ENCODE measurements around the gene CSNK1A1L.
"Not testable (repeated sequence)": the region's sequence is repeated elsewhere in the genome, so short reads cannot be mapped to it uniquely, and the experiment has no call there.

CSNK1A1L gene

GRCh38 chr13:37068962-37069361, 36.5 kb downstream of the CSNK1A1L start:
- in situ Hi-C loops (cut with MboI; ENCODE audit: low sequenced_read_pairs, unreplicated experiment): no loop called here
- no peak for TF ChIP-seq CTCF (IDR thresholded peaks at IDR 0.05; ENCODE audit: borderline replicate concordance, control extremely low read depth, extremely low read depth, insufficient read depth, missing control alignments)
- peak; percentile 32 for DNase-seq (ENCODE audit: low spot score)

GRCh38 chr13:37067874-37068273, 37.6 kb downstream of the CSNK1A1L start:
- in situ Hi-C loops (cut with MboI; ENCODE audit: low sequenced_read_pairs, unreplicated experiment): no loop called here
- no peak for DNase-seq (ENCODE audit: low spot score)
- no peak for TF ChIP-seq CTCF (IDR thresholded peaks at IDR 0.05; ENCODE audit: borderline replicate concordance, control extremely low read depth, extremely low read depth, insufficient read depth, missing control alignments)

- no peak for TF ChIP-seq CTCF (IDR thresholded peaks at IDR 0.05; ENCODE audit: borderline replicate concordance, control extremely low read depth, extremely low read depth, insufficient read depth, missing control alignments)
- in situ Hi-C loops (cut with MboI; ENCODE audit: low sequenced_read_pairs, unreplicated experiment): no loop called here
- no peak for DNase-seq (ENCODE audit: low spot score)
These were observed 39.5 kb downstream of the CSNK1A1L start for GRCh38 chr13:37065890-37066526.

GRCh38 chr13:37059848-37060192, 45.6 kb downstream of the CSNK1A1L start:
- DNase-seq (ENCODE audit: low spot score): no peak
- in situ Hi-C loops (cut with MboI; ENCODE audit: low sequenced_read_pairs, unreplicated experiment): no loop called here
- TF ChIP-seq CTCF (IDR thresholded peaks at IDR 0.05; ENCODE audit: borderline replicate concordance, control extremely low read depth, extremely low read depth, insufficient read depth, missing control alignments): no peak

- DNase-seq (ENCODE audit: low spot score): peak; percentile 94
- peak; percentile 6 for TF ChIP-seq CTCF (IDR thresholded peaks at IDR 0.05; ENCODE audit: borderline replicate concordance, control extremely low read depth, extremely low read depth, insufficient read depth, missing control alignments)
- in situ Hi-C loops (cut with MboI; ENCODE audit: low sequenced_read_pairs, unreplicated experiment): no loop called here
These were observed 46.3 kb downstream of the CSNK1A1L start, which contains the start of gene SUPT20H for GRCh38 chr13:37058910-37059847. Gene SUPT20H (minus strand): TSS chr13:37059688. CDS start chr13:37051490, 8,198 bp downstream.

- in situ Hi-C loops (cut with MboI; ENCODE audit: low sequenced_read_pairs, unreplicated experiment); DNase-seq (ENCODE audit: low spot score): not testable (repeated sequence)
These were observed 49.2 kb downstream of the CSNK1A1L start for GRCh38 chr13:37056228-37056627.

Data from GM13976 (cell line).